Measurements from ENCODE around the gene ADRA2B. TPM values are rescaled to one million over a fixed set of nuclear protein-coding genes. Genes with fewer than 3 reads are reported as not detected.

The ADRA2B gene
- total and polyA plus RNA-seq, 8 donors = 0.15 to 2.9 (median 0.44) TPM; not detected in 2

- Histone ChIP-seq H3K4me3 (no peak overlapping the region), H3K9me3 (no peaks in the 10 kb centered on the region), H3K36me3 (no peaks in the 10 kb centered on the region), H3K27me3 (peaks cover 0 to 28% (median 0%) of the 10 kb centered on the region in 3 donors), H3K4me1 (peaks cover 4 to 25% (median 12%) of the 10 kb centered on the region in 4 donors), H3K27ac (no peak overlapping the region)
- intact Hi-C loops (cut with DNase I; ENCODE audit: low total_unique reads) = no loop called here
- no peak for DNase-seq
- WGBS, 5 donors = 77 to 80% (median 78%) methylated on average over 7 of the region's 7 CpGs
- no peak for TF ChIP-seq POLR2AphosphoS5 (IDR thresholded peaks at IDR 0.05)
- no peak for TF ChIP-seq POLR2A (IDR thresholded peaks at IDR 0.05)
- no peak for TF ChIP-seq EP300 (IDR thresholded peaks at IDR 0.05)
- TF ChIP-seq, protein P1, sequence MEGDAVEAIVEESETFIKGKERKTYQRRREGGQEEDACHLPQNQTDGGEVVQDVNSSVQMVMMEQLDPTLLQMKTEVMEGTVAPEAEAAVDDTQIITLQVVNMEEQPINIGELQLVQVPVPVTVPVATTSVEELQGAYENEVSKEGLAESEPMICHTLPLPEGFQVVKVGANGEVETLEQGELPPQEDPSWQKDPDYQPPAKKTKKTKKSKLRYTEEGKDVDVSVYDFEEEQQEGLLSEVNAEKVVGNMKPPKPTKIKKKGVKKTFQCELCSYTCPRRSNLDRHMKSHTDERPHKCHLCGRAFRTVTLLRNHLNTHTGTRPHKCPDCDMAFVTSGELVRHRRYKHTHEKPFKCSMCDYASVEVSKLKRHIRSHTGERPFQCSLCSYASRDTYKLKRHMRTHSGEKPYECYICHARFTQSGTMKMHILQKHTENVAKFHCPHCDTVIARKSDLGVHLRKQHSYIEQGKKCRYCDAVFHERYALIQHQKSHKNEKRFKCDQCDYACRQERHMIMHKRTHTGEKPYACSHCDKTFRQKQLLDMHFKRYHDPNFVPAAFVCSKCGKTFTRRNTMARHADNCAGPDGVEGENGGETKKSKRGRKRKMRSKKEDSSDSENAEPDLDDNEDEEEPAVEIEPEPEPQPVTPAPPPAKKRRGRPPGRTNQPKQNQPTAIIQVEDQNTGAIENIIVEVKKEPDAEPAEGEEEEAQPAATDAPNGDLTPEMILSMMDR (IDR thresholded peaks at IDR 0.05) = no peak
Measured at GRCh38 chr2:96139181-96139758, 22.9 kb upstream of the ADRA2B start.

- H3K4me1 ChIP-seq = peaks cover 0 to 17% (median 6%) of the 10 kb centered on the region in 4 donors
- 7 to 19% (median 14%) methylated on average over 13 to 17 of the region's 17 CpGs for WGBS, 5 donors
- H3K9me3 ChIP-seq = no peaks in the 10 kb centered on the region
- H3K4me3 ChIP-seq = no peak within 1 kb of the TSS
- peak within 1 kb of the TSS in 2 of 5 donors; percentile 24 to 42 for H3K27ac ChIP-seq
- TF ChIP-seq EP300 (IDR thresholded peaks at IDR 0.05) = no peak
- no peak for TF ChIP-seq POLR2AphosphoS5 (IDR thresholded peaks at IDR 0.05)
- TF ChIP-seq POLR2A (IDR thresholded peaks at IDR 0.05) = no peak
- TF ChIP-seq, protein P1 (IDR thresholded peaks at IDR 0.05) = peak in 3 of 7 experiments; percentile 13 to 51 (median 47)
- peaks cover 0 to 28% (median 0%) of the 10 kb centered on the region in 3 donors for H3K27me3 ChIP-seq
- peak; percentile 77 to 94 for DNase-seq
- intact Hi-C loops (cut with DNase I; ENCODE audit: low total_unique reads) = no loop called here
- H3K36me3 ChIP-seq = no peaks in the 10 kb centered on the region
Measured at GRCh38 chr2:96138179-96139145, 22.1 kb upstream of the ADRA2B start, which contains the start of gene ASTL. TSS of gene ASTL (minus strand) at chr2:96138502. CDS start at chr2:96138436, 66 bp downstream.

GRCh38 chr2:96137321-96138178, 21.2 kb upstream of the ADRA2B start:
- WGBS, 5 donors = 77 to 86% (median 79%) methylated on average over 10 to 15 of the region's 15 CpGs
- H3K9me3 ChIP-seq = no peaks in the 10 kb centered on the region
- DNase-seq = no peak
- TF ChIP-seq EP300 (IDR thresholded peaks at IDR 0.05) = no peak
- TF ChIP-seq, protein P1 (IDR thresholded peaks at IDR 0.05) = no peak
- TF ChIP-seq POLR2AphosphoS5 (IDR thresholded peaks at IDR 0.05) = no peak
- H3K36me3 ChIP-seq = no peaks in the 10 kb centered on the region
- intact Hi-C loops (cut with DNase I; ENCODE audit: low total_unique reads) = no loop called here
- no peak overlapping the region for H3K4me3 ChIP-seq
- peaks cover 0 to 13% (median 5%) of the 10 kb centered on the region in 4 donors for H3K4me1 ChIP-seq
- no peak overlapping the region for H3K27ac ChIP-seq
- H3K27me3 ChIP-seq = peaks cover 0 to 28% (median 0%) of the 10 kb centered on the region in 3 donors

Measured in stomach (tissue), 9 donors.